D341Med (cell line): ENCODE results near the gene C3orf33.
A peak's percentile ranks its signal among the peaks of the same experiment; 100 is the strongest.
"Not testable (repeated sequence)": the region's sequence is repeated elsewhere in the genome, so short reads cannot be mapped to it uniquely, and the experiment has no call there.

ENCODE experiments used
- DNase-seq: peaks from one replicate; pipeline ENCODE4 v3.0.0; 2012; ENCODE audit warnings: low spot score

C3orf33 gene, protein sequence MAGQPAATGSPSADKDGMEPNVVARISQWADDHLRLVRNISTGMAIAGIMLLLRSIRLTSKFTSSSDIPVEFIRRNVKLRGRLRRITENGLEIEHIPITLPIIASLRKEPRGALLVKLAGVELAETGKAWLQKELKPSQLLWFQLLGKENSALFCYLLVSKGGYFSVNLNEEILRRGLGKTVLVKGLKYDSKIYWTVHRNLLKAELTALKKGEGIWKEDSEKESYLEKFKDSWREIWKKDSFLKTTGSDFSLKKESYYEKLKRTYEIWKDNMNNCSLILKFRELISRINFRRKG

GRCh38 chr3:155805802-155806618, at the start of gene C3orf33:
TSS of gene C3orf33 (minus strand) at chr3:155806278. CDS start at chr3:155806252, 26 bp downstream.
- peak; percentile 96 for DNase-seq

GRCh38 chr3:155854141-155854940, 48.3 kb upstream of the C3orf33 start, which contains the start of gene SLC33A1:
TSS of gene SLC33A1 (minus strand) at chr3:155854427. CDS start at chr3:155853997, 430 bp downstream.
- DNase-seq, result peak; percentile 98

DNA sequence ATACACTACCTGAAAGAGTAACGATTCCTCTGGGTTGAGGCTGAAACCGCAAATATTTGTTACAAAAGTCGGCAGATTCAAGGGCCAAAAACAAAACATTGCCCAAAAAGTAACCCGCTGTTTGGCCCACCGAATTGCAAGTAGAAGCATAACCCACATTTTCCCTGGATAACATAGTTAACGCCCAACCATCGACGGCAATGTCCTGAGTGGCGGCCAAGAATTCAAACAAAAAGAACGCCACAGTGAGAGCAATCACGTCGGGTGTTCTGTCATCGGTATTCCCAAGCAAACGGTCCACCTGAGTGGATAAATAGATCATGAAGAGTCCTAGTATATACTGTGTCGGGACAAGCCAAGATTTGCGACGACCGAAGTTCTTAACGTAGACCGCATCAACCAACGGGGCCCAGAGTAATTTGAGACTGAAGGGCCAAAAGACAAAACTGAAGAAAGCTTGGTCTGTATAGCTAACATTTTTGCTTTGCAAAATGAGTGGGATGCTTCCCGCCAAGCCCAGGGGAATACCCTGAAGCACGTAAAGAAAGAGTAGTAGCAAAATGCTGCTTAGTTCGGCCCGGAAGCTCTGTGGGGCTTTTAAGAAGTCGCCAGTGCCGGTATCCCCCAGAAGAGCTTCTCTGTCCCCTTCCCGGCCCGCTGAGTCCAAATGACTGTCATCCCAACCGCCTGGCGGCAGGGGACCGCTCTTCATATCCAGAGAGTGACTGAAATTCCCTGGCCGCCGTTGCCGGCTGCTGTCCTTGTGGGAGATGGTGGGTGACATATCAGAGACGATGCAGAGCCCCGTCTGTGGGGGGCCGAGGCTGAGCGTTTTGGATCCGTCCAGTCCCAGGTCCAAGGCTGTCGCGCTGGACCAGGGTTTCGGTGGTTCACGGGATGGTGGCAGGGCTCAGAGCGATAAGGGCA, 47.4 kb upstream of the C3orf33 start:
- DNase-seq, result peak; percentile 55

- DNase-seq, result no peak
Measured at GRCh38 chr3:155852341-155852740, 46.3 kb upstream of the C3orf33 start.

DNA sequence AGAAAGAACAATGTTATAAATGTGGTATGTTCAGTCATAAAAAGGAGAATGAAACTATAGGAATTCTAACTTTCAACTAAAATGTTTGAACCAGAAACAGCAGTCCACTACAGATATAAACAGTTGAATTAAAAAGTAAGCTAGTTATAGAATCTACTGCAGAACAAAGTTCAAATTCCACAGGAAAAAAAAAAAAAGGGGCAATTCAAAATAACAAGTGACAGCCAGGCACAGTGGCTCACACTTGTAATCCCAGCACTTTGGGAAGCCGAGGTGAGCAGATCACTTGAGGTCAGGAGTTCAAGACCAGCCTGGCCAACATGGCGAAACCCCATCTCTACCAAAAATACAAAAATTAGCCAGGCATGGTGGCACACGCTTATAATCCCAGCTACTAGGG, 43.3 kb upstream of the C3orf33 start:
- DNase-seq, result not testable (repeated sequence)

DNA sequence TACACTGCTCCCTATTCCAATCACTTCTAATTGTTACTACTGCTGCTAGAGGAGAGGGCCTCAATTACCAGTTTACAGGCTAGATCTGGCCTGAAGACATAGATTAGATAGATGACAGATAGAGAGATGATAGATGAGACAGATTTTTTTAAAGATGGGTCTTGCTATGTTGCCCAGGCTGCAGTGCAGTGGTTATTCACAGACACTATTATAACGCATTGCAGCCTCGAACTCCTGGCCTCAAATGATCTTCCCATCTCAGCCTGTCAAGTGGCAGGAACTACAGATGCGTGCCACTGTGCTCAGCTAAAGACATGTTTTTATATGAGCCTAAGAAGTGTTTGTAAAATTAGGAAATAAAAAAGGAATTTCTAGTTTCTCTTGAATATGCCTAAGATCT, 41.9 kb upstream of the C3orf33 start:
- no peak for DNase-seq

DNA sequence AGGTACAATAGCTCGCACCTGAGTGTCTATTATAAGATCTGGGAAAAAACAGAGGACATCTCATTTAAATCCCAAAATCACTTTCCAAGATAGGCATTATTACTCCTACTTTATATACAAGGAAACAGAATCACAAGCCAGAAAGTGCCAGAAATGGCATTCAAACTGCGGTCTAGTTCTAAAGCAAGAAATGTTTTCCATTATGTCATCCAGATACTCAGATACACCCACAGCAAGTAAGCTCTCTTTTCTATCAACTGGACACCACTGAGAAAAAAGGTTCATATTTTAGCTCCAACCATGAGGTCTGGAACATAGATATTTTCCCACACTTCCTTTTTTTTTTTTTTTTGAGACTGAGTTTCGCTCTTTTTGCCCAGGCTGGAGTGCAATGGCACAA, 40.0 kb upstream of the C3orf33 start:
- DNase-seq, result no peak

- no peak for DNase-seq
Measured at GRCh38 chr3:155843569-155843968, 37.5 kb upstream of the C3orf33 start.

DNA sequence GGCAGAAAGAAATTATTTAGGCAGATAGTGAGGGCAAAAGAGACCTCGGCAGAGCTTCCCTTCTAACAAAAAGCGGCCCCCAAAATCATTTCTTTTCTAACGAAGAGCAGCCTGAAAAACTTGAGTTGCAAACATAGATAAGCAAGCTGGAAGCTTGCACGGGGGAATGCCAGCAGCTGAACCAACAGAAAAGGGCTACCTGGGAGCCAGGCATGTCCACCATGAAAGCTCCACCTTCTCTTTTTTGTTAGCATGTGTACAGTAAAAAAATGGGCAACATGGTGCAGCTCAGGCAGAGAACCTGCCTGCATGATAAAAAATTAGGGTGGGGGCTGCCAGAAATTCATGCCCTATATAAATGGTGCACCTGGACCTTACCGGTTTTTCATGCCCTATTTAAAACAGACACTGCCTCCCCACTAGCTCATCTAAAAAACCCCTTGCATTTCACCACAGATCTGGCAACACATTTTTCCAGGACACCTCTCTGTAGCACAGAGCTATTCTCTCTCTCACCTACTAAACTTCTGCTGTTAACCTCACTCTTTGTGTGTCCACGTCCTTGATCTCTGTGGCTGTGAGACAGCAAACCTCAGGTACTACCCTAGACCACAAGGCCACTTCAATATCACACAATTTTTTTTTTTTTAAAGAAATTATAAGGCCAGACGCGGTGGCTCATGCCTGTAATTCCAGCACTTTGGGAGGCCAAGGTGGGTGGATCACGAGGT, 29.4 kb upstream of the C3orf33 start:
- DNase-seq, result no peak

GRCh38 chr3:155828490-155829098, 22.5 kb upstream of the C3orf33 start:
- DNase-seq, result not testable (repeated sequence)

GRCh38 chr3:155815030-155815545, 9.0 kb upstream of the C3orf33 start:
- no peak for DNase-seq

- DNase-seq, result not testable (repeated sequence)
Measured at GRCh38 chr3:155813224-155813623, 7.1 kb upstream of the C3orf33 start.

- DNase-seq, result no peak
Measured at GRCh38 chr3:155809181-155809580, 3.1 kb upstream of the C3orf33 start.

DNA sequence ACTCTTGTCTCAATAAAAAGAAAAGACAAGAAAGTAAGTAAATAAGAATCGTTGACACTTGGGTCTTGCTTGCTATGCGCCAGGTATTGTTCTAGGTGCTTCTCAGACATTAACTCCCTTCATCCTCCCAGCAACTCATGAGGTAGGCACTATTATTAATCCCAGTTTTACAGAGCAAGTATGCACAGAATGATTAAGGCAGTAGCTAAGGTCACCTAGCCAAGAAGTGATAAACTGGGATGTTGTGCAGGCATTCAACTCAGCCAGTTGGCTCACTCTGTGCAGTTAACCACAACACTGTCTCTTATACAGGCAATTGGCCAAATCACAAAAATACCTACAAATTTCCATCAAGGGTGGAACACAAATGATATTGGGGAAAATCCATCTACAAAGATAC, 1.7 kb upstream of the C3orf33 start:
- no peak for DNase-seq

GRCh38 chr3:155805204-155805801, 775 bp downstream of the C3orf33 start:
- DNase-seq, result no peak

GRCh38 chr3:155804323-155804722, 1.8 kb downstream of the C3orf33 start:
- no peak for DNase-seq

GRCh38 chr3:155792532-155792931, 13.5 kb downstream of the C3orf33 start:
- no peak for DNase-seq

DNA sequence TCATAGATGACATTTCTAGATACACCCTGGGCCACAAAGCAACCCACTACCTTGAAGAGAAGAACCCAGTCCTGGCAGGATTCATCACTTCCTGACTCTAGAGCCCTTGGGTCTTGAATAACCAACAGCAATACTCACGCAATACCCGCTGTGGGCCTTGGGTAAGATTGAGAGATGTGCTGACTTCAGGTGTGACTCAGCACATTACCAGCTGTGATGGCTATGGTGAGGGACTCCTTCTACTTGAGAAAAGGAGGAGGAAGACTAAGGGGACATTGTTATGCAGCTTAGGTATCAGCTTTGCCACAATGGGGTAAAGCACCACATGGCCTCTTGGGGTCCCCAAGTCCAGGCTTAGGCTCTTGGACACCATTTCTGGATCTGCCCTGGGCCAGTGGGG, 14.9 kb downstream of the C3orf33 start:
- DNase-seq, result no peak

DNA sequence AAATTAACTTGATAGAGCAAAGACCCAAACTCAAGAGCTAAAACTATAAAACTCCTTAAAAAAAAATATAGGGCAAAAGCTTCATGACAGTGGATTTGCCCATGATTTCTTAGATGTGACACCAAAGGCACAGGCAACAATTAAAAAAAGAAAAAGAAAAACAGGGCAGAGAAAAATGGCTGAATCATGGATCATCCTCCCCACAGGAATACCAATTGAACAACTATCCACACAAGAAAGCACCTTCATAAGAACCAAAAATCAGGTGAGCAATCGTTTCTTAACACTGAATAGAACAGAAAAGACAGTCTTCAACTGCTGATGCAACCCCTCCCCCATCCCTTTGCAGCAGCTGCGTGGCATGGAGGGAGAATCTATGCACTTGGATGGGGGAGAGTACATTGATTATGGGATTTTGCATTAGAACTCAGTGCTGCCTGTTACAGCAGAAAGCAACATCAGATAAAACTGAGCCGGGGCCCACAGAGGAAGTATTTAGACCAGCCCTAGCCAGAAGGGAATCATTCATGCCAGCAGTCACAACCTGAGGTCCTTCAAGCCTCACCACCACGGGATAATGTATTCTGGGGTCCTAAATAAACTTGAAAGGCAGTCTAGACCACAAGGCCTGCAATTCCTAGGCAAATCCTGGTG, 15.7 kb downstream of the C3orf33 start:
- no peak for DNase-seq
